AG04450 (cell line): Measurements from ENCODE around the gene DCLK1. TPM values are rescaled to one million over a fixed set of nuclear protein-coding genes. Genes with fewer than 3 reads are reported as not detected.

Source experiments
- CTCF ChIA-PET: fragments of 300-600, 350-600 bp; formaldehyde crosslinking; extraction: SDS; loops from one replicate; lab custom pipeline; 2022; ENCODE audit warnings: antibody characterized with exemption, inconsistent platforms; lab: Charles Lee
- POLR2A ChIA-PET: fragments of 350-600 bp; formaldehyde crosslinking; extraction: SDS; loops from one replicate; lab custom pipeline; 2021; ENCODE audit warnings: antibody characterized with exemption, inconsistent platforms; lab: Yijun Ruan, JAX
- DNase-seq: peaks from one replicate; pipeline ENCODE4 v3.0.0-alpha.2; 2011; ENCODE audit warnings: low read depth, low spot score
- H3K27ac ChIP-seq: one replicate; pipeline ENCODE4 v1.5.1; 2012; ENCODE audit warnings: low read depth, low read length, control low read depth
- H3K27me3 ChIP-seq: one replicate; pipeline ENCODE4 v1.6.0; 2012; ENCODE audit warnings: low read length; ENCODE audit not compliant: control insufficient read depth, insufficient read depth
- H3K4me3 ChIP-seq: 2 replicates; pipeline ENCODE4 v1.5.1; 2011; ENCODE audit warnings: mild to moderate bottlenecking, low read depth, low read length, control low read depth
- H3K9me3 ChIP-seq: 2 replicates; pipeline ENCODE4 v1.5.1; 2012; ENCODE audit warnings: low read length; ENCODE audit not compliant: control insufficient read depth, insufficient read depth
- polyA plus RNA-seq: library from polyadenylated mRNA; depleted of rRNA; stranded (reverse); fragments of >200 nt; gene quantifications from 2 replicates; pipeline ENCODE4 v1.2.3, GENCODE V29; 2011
- TF ChIP-seq, protein P1 (sequence below): IDR thresholded peaks from 2 replicates; pipeline ENCODE4 v1.5.1; 2011; ENCODE audit warnings: low read depth, low read length, control low read depth, inconsistent platforms

DCLK1 gene
- polyA plus RNA-seq, 1 experiment = not detected

DNA sequence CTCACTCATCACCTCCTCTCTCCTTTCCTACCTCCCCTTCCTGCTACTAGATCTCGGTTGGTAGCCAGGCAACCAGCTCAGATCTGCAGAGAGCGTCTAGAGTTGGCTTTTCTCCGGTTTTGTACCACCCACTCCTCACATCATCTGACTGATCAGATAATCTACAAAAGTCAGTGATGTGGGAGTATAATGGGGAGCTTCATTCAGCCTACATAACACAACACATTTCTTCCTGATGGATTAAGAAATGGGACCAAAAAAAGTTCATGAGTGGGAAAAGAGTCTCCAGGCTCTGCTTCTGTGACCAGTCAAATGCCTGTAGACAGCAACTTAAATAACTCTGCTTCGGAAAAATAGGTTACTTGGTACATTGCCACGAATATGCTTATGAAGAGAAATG, 279.8 kb downstream of the DCLK1 start:
- ChIA-PET POLR2A (no interaction called here), CTCF (no interaction called here)
- no peak overlapping the region for H3K27ac ChIP-seq
- no peaks in the 10 kb centered on the region for H3K9me3 ChIP-seq
- H3K4me3 ChIP-seq = no peak overlapping the region
- TF ChIP-seq, protein P1, sequence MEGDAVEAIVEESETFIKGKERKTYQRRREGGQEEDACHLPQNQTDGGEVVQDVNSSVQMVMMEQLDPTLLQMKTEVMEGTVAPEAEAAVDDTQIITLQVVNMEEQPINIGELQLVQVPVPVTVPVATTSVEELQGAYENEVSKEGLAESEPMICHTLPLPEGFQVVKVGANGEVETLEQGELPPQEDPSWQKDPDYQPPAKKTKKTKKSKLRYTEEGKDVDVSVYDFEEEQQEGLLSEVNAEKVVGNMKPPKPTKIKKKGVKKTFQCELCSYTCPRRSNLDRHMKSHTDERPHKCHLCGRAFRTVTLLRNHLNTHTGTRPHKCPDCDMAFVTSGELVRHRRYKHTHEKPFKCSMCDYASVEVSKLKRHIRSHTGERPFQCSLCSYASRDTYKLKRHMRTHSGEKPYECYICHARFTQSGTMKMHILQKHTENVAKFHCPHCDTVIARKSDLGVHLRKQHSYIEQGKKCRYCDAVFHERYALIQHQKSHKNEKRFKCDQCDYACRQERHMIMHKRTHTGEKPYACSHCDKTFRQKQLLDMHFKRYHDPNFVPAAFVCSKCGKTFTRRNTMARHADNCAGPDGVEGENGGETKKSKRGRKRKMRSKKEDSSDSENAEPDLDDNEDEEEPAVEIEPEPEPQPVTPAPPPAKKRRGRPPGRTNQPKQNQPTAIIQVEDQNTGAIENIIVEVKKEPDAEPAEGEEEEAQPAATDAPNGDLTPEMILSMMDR = no peak
- H3K27me3 ChIP-seq = no peaks in the 10 kb centered on the region
- DNase-seq = no peak

DNA sequence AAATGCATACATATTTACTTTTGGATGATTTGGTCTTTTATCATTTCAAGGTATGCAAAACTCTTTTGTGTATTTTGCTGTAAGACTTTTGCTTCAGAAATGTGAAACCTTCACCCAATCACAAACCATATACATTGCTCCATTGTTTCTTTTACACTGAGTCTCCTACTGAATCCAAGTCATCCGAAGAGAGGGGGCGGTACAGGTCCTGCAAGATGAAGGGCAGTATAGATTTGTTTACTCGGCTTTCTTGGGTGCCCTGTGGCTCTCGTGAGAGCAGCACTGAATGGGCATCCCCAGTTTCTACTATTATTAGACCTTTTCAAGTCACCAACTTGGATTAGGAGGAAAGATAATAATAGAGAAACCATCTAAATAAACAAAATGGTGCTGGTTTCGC, 280.6 kb downstream of the DCLK1 start:
- no peak for DNase-seq
- TF ChIP-seq, protein P1 = no peak
- Histone ChIP-seq H3K9me3 (no peaks in the 10 kb centered on the region), H3K4me3 (no peak overlapping the region), H3K27me3 (no peaks in the 10 kb centered on the region), H3K27ac (no peak overlapping the region)
- CTCF ChIA-PET = no interaction called here
- POLR2A ChIA-PET = no interaction called here

DNA sequence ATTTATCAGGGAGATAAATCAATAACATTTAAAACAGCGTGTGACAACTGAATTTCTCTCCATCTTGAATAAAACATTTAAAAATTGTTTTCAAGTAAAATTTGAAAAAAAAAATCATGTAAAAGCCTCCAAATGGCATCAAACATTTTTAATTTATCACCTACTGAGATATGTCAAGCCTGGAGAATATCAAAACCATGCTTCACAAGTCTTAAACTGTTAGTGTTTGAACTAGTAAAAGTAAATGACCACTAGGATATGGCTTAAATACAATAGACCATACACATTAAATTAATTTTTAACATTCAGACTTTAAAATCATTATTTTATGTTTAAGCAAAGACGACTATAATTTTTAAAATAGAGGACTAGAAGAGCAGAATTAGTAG, 281.9 kb downstream of the DCLK1 start:
- no peaks in the 10 kb centered on the region for H3K27me3 ChIP-seq
- H3K27ac ChIP-seq = no peak overlapping the region
- no peak for DNase-seq
- H3K4me3 ChIP-seq = no peak overlapping the region
- ChIA-PET CTCF (no interaction called here), POLR2A (no interaction called here)
- H3K9me3 ChIP-seq = no peaks in the 10 kb centered on the region
- TF ChIP-seq, protein P1 = no peak

DNA sequence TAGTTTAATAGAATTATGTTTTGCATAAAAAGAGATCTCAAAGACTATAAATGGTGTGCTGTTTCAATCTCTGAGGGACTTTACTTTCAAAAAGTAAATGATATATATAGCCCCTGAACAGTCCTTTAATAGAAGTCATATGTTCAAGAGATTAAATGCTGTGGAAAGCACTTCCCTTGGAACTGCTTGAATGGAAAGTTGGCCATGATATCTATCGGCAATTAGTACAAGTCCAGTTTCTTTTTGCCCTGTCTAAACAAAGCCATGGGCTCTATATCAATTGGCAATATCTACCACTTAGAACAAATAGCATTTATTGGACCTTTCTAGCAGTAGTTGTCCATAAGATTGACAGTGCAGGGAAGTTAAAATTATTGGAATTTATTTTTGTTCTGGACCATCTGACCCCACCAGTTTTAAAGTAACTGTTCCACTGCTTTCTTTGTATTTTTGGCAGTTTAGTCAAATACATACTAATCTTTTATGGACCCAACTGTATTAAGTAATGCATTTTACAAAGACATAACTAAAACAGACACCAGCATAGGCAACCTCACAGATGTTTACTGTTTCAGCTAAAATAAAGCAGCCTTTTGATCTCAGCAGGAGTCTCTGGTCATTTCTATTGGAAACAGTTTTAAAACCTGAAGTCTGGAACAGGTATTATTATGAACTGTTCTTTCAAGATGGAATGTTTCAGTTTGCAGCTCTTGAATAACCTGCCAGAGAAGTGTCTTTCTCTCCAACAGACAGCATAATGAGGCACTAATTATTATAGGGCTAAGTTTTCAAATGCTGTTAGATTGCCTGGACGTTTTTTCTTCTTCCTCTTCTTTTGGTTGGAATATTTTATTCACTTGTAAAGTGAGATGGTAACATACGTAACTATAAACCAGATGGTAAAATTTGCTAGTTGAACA, 282.6 kb downstream of the DCLK1 start:
- ChIA-PET CTCF (no interaction called here), POLR2A (no interaction called here)
- no peak for DNase-seq
- TF ChIP-seq, protein P1 = no peak
- H3K4me3 ChIP-seq = no peak overlapping the region
- no peaks in the 10 kb centered on the region for H3K9me3 ChIP-seq
- H3K27me3 ChIP-seq = no peaks in the 10 kb centered on the region
- H3K27ac ChIP-seq = no peak overlapping the region

DNA sequence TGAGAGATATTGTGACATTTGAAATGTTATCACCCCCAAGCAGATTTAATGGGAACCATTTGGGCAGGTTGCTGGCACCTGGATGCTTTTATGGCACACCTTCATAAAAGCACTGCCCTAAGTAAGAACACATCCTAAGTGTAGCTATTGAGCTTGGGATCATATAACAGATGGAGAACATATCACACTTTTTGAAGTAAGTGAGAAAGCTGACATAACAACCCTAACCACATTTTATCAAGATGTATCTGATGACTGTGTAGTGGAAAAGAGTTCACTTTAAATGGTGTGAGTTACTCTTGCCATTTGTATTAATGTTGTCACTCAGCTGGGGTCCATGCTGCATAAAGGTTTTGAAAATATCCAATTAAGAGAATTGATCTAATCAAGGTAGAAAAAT, 287.9 kb downstream of the DCLK1 start:
- ChIA-PET CTCF (interaction anchor here (1.1 kb wide), 1 partner anchor 25 kb away, joined by 5 read pairs; no protein-coding TSS in a partner anchor), POLR2A (interaction anchor here (0.6 kb wide), 1 partner anchor 60 kb away, joined by 3 read pairs; no protein-coding TSS in a partner anchor)
- Histone ChIP-seq H3K27me3 (no peaks in the 10 kb centered on the region), H3K9me3 (no peaks in the 10 kb centered on the region), H3K27ac (no peak overlapping the region), H3K4me3 (no peak overlapping the region)
- TF ChIP-seq, protein P1 = no peak
- no peak for DNase-seq
